GM23338 (cell line): ENCODE results near the gene DVL2. TPM values are rescaled to one million over a fixed set of nuclear protein-coding genes. Genes with fewer than 3 reads are reported as not detected.

ENCODE experiments used
- ATAC-seq: fragments of 200-7000 bp; cut with Tn5 transposase; 3 replicates; pipeline ENCODE4 v1.9.1; 2020
- DNase-seq: peaks from one replicate; pipeline ENCODE4 v3.0.0-alpha.2; 2015; ENCODE audit warnings: low spot score
- H2AFZ ChIP-seq: fragments of 200-600 bp; sonication (generic); 2 replicates; pipeline ENCODE4 v1.8.0; 2016; ENCODE audit warnings: antibody characterized with exemption, mild to moderate bottlenecking, moderate library complexity
- H3F3A ChIP-seq: fragments of 200-600 bp; sonication (generic); replicated peaks from 2 replicates; pipeline ENCODE4 v1.8.0; 2017; ENCODE audit warnings: antibody characterized with exemption, mixed run types, low read depth
- H3K27ac ChIP-seq: fragments of 200-600 bp; sonication (generic); 2 replicates; pipeline ENCODE4 v1.6.1; 2016; ENCODE audit warnings: low read depth
- H3K27me3 ChIP-seq: fragments of 200-600 bp; sonication (generic); 2 replicates; pipeline ENCODE4 v1.8.0; 2016; ENCODE audit warnings: mild to moderate bottlenecking, mixed run types, moderate library complexity; ENCODE audit not compliant: insufficient read depth
- H3K36me3 ChIP-seq: fragments of 200-600 bp; sonication (generic); 2 replicates; pipeline ENCODE4 v1.8.0; 2016; ENCODE audit warnings: mild to moderate bottlenecking; ENCODE audit not compliant: insufficient read depth
- H3K4me1 ChIP-seq: fragments of 200-600 bp; sonication (generic); 2 replicates; pipeline ENCODE4 v1.8.0; 2016; ENCODE audit warnings: mild to moderate bottlenecking, moderate library complexity; ENCODE audit not compliant: insufficient read depth
- H3K4me2 ChIP-seq: fragments of 200-600 bp; sonication (generic); 2 replicates; pipeline ENCODE4 v1.7.1; 2017; ENCODE audit warnings: mixed run types
- H3K4me3 ChIP-seq: fragments of 200-600 bp; sonication (generic); 2 replicates; pipeline ENCODE4 v1.6.1; 2016; ENCODE audit warnings: mixed run types
- H3K79me2 ChIP-seq: fragments of 200-600 bp; sonication (generic); replicated peaks from 2 replicates; pipeline ENCODE4 v1.8.0; 2017; ENCODE audit warnings: mild to moderate bottlenecking; ENCODE audit not compliant: insufficient read depth
- H3K9me2 ChIP-seq: fragments of 200-600 bp; sonication (generic); 2 replicates; pipeline ENCODE4 v1.8.0; 2017; ENCODE audit not compliant: insufficient read depth
- H4K20me1 ChIP-seq: fragments of 200-600 bp; sonication (generic); replicated peaks from 2 replicates; pipeline ENCODE4 v1.8.0; 2017; ENCODE audit warnings: mild to moderate bottlenecking; ENCODE audit not compliant: insufficient read depth
- H3K27ac Mint-ChIP-seq: 2 replicates; pipeline ENCODE4 v1.8.0; 2020; ENCODE audit warnings: inconsistent platforms, mild to moderate bottlenecking, moderate library complexity, mixed read lengths
- H3K27me3 Mint-ChIP-seq: 3 replicates; pipeline ENCODE4 v1.8.0; 2022; ENCODE audit warnings: low read depth, mild to moderate bottlenecking, moderate library complexity, mixed read lengths, inconsistent platforms; ENCODE audit not compliant: insufficient read depth, poor library complexity
- H3K36me3 Mint-ChIP-seq: 3 replicates; pipeline ENCODE4 v1.8.0; 2021; ENCODE audit warnings: low read depth, mild to moderate bottlenecking, inconsistent platforms, moderate library complexity, mixed read lengths
- H3K4me1 Mint-ChIP-seq: 3 replicates; pipeline ENCODE4 v1.8.0; 2020; ENCODE audit warnings: mild to moderate bottlenecking, inconsistent platforms, mixed read lengths
- H3K4me3 Mint-ChIP-seq: 3 replicates; pipeline ENCODE4 v1.8.0; 2021; ENCODE audit warnings: moderate library complexity, mild to moderate bottlenecking, inconsistent platforms, mixed read lengths
- H3K9me3 Mint-ChIP-seq: 3 replicates; pipeline ENCODE4 v1.8.0; 2020; ENCODE audit warnings: moderate library complexity, mild to moderate bottlenecking, inconsistent platforms, mixed read lengths
- EZH2phosphoT487 ChIP-seq: fragments of 200-600 bp; sonication (generic); IDR thresholded peaks from one replicate; pipeline ENCODE4 v1.8.1; 2018; ENCODE audit warnings: antibody characterized with exemption; ENCODE audit not compliant: unreplicated experiment
- JUNB ChIP-seq: IDR thresholded peaks from one replicate; pipeline ENCODE4 v1.6.1; 2016; ENCODE audit warnings: antibody characterized with exemption; ENCODE audit not compliant: unreplicated experiment
- POLR2AphosphoS5 ChIP-seq: IDR thresholded peaks from 2 replicates; pipeline ENCODE4 v1.6.1; 2016; ENCODE audit warnings: antibody characterized with exemption, low read depth
- STAT1 ChIP-seq: IDR thresholded peaks from one replicate; pipeline ENCODE4 v1.6.1; 2016; ENCODE audit warnings: antibody characterized with exemption; ENCODE audit not compliant: unreplicated experiment
- ZNF114 ChIP-seq: fragments of 250-450 bp; sonication (Bioruptor Pico); IDR thresholded peaks from 2 replicates; pipeline ENCODE4 v1.5.0; 2020; ENCODE audit warnings: mild to moderate bottlenecking, moderate library complexity
- ZNF331 ChIP-seq: fragments of 250-450 bp; sonication (Bioruptor Pico); IDR thresholded peaks from 2 replicates; pipeline ENCODE4 v1.5.0; 2020; ENCODE audit warnings: low read depth, mild to moderate bottlenecking, moderate library complexity
- polyA plus RNA-seq: library from polyadenylated mRNA; unstranded; fragments of >200 nt; fragmentation: Nextera tagmentation; extraction: Ambion mirVana; gene quantifications from 2 replicates; pipeline ENCODE4 v1.2.1, GENCODE V29; 2016
- total RNA-seq: library from RNA; depleted of rRNA; stranded (reverse); fragments of >200 nt; shearing (Covaris generic); gene quantifications from 2 replicates; pipeline ENCODE4 v1.2.3, GENCODE V29; 2014
- TF ChIP-seq, protein P1 (sequence below): IDR thresholded peaks from 2 replicates; pipeline ENCODE4 v1.6.1; 2016; ENCODE audit warnings: antibody characterized with exemption
- TF ChIP-seq, protein P2 (sequence below), 2 experiments: fragments of 200-600 bp in 1 of 2; sonication (generic) in 1 of 2; conservative IDR thresholded peaks; 2 replicates each; pipeline versions ENCODE4 v1.5.1 to v1.6.1; 2016 to 2017; ENCODE audit warnings: antibody characterized with exemption in 2 of 2, low read depth in 2 of 2, mild to moderate bottlenecking in 2 of 2, moderate library complexity in 1 of 2

The DVL2 gene
- total and polyA plus RNA-seq, 2 experiments from 2014 or later, result 19.7 to 80.6 TPM

DNA sequence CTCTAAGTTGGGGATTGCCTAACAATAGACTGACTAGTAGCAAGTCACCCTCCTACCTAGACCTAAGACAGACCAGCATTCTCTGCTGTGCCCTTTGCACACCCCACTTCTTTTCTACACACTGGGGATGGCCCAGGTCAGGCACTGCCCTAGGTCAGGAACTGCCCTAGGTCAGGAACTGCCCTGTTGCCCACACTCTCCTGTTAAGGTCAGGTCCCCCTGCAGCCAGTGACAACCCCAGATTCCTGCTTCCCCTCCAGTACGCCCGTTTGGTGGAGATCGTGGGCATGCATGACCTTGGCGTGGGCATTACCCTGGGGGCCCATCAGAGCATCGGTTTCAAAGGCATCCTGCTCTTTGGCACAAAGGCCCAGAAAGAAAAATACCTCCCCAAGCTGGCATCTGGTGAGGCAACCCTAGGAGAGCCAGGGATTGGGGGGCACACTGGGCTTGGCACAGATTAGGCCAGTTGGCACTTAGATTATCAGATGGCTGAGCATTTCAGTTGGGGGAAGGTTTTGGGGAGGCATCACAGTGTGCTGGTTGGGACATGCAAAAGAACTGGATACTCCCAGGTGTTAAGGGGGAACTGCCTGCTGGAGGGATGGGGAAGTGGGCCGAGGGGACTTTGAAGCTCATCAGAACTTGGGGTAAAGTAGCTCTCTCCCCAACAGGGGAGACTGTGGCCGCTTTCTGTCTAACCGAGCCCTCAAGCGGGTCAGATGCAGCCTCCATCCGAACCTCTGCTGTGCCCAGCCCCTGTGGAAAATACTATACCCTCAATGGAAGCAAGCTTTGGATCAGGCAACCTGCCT, 12.8 kb downstream of the DVL2 start:
- H3K4me3 ChIP-seq, result no peak overlapping the region
- H3K9me3 Mint-ChIP-seq, result no peaks in the 10 kb centered on the region; the same call in 1 of the 3 replicates
- H3F3A ChIP-seq, result peaks cover 19% of the 10 kb centered on the region
- 0 out of 2 replicates have a peak overlapping the region, but pooled peaks have one; percentile 92 for H3K4me2 ChIP-seq
- peaks cover 37% of the 10 kb centered on the region for H3K4me1 Mint-ChIP-seq
- H3K9me2 ChIP-seq, result no peaks in the 10 kb centered on the region
- H2AFZ ChIP-seq, result no peak overlapping the region
- H3K27ac Mint-ChIP-seq, result no peak overlapping the region; the same call in 1 of the 2 replicates
- no peak overlapping the region for H3K27ac ChIP-seq
- H3K27me3 ChIP-seq, result no peaks in the 10 kb centered on the region
- peaks cover 6% of the 10 kb centered on the region for H3K79me2 ChIP-seq
- peak overlapping the region; percentile 91; the same call in 2 of the 3 replicates for H3K4me3 Mint-ChIP-seq
- peaks cover 11% of the 10 kb centered on the region; the same call in 1 of the 2 replicates for H3K36me3 ChIP-seq
- H3K4me1 ChIP-seq, result peaks cover 33% of the 10 kb centered on the region
- ATAC-seq, result no peak
- H3K27me3 Mint-ChIP-seq, result peaks cover 48% of the 10 kb centered on the region
- no peak for DNase-seq
- peaks cover 27% of the 10 kb centered on the region for H4K20me1 ChIP-seq
- no peak for TF ChIP-seq JUNB
- TF ChIP-seq POLR2AphosphoS5, result 0 out of 2 replicates have a peak, but pooled peaks have one; percentile 53
- no peak for TF ChIP-seq EZH2phosphoT487
- TF ChIP-seq STAT1, result no peak
- TF ChIP-seq ZNF331 (CRISPR knock-in tag), result no peak
- TF ChIP-seq, protein P1, sequence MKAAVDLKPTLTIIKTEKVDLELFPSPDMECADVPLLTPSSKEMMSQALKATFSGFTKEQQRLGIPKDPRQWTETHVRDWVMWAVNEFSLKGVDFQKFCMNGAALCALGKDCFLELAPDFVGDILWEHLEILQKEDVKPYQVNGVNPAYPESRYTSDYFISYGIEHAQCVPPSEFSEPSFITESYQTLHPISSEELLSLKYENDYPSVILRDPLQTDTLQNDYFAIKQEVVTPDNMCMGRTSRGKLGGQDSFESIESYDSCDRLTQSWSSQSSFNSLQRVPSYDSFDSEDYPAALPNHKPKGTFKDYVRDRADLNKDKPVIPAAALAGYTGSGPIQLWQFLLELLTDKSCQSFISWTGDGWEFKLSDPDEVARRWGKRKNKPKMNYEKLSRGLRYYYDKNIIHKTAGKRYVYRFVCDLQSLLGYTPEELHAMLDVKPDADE, result no peak
- peaks cover 55% of the 10 kb centered on the region for H3K36me3 Mint-ChIP-seq

DNA sequence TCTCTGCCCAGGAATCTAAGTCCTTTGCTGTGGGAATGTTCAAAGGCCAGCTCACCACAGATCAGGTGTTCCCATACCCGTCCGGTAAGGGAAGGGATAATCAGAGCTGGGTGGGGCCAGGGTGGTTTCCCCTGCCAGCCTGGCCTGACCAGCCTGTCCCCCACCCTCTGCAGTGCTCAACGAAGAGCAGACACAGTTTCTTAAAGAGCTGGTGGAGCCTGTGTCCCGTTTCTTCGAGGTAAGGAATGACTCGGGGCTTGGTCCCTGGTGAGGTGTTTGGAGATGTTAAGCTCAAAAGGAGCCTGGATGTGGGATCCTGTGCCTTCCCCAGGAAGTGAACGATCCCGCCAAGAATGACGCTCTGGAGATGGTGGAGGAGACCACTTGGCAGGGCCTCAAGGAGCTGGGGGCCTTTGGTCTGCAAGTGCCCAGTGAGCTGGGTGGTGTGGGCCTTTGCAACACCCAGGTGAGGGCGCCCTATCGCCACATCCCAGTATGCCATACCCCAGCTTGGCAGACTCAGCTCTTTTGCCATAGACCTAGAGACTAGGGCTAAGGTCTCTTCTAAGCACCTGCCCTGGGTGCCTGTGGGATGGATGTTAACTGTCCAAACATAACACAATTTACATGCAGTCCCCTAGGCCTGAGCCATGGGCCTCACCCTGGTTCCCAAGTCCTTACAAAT, 13.6 kb downstream of the DVL2 start:
- peaks cover 12% of the 10 kb centered on the region for H3K79me2 ChIP-seq
- peaks cover 27% of the 10 kb centered on the region for H4K20me1 ChIP-seq
- H3K36me3 Mint-ChIP-seq, result peaks cover 51% of the 10 kb centered on the region
- DNase-seq, result peak; percentile 75
- peaks cover 39% of the 10 kb centered on the region for H3K4me1 ChIP-seq
- ATAC-seq, result peak; percentile 53
- H3K4me1 Mint-ChIP-seq, result peaks cover 44% of the 10 kb centered on the region
- H3K4me2 ChIP-seq, result peak overlapping the region; percentile 92
- TF ChIP-seq ZNF114 (CRISPR knock-in tag) (no peak), POLR2AphosphoS5 (peak; percentile 14; the same call in 1 of the 2 replicates), STAT1 (no peak)
- TF ChIP-seq, protein P2, sequence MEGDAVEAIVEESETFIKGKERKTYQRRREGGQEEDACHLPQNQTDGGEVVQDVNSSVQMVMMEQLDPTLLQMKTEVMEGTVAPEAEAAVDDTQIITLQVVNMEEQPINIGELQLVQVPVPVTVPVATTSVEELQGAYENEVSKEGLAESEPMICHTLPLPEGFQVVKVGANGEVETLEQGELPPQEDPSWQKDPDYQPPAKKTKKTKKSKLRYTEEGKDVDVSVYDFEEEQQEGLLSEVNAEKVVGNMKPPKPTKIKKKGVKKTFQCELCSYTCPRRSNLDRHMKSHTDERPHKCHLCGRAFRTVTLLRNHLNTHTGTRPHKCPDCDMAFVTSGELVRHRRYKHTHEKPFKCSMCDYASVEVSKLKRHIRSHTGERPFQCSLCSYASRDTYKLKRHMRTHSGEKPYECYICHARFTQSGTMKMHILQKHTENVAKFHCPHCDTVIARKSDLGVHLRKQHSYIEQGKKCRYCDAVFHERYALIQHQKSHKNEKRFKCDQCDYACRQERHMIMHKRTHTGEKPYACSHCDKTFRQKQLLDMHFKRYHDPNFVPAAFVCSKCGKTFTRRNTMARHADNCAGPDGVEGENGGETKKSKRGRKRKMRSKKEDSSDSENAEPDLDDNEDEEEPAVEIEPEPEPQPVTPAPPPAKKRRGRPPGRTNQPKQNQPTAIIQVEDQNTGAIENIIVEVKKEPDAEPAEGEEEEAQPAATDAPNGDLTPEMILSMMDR (conservative IDR thresholded peaks at IDR 0.05; ENCODE audit: low read depth in 2 of 2), result peak; percentile 54 to 73
- peak overlapping the region; percentile 89 for H3K27ac Mint-ChIP-seq
- H3K27me3 Mint-ChIP-seq, result peaks cover 48% of the 10 kb centered on the region
- no peak overlapping the region for H3K27ac ChIP-seq
- peak overlapping the region; percentile 91 for H3K4me3 Mint-ChIP-seq
- H3F3A ChIP-seq, result peaks cover 19% of the 10 kb centered on the region
- H3K36me3 ChIP-seq, result peaks cover 11% of the 10 kb centered on the region; the same call in 1 of the 2 replicates
- no peaks in the 10 kb centered on the region; the same call in 1 of the 3 replicates for H3K9me3 Mint-ChIP-seq
- H2AFZ ChIP-seq, result no peak overlapping the region
- H3K27me3 ChIP-seq, result no peaks in the 10 kb centered on the region
- peak overlapping the region; percentile 83 for H3K4me3 ChIP-seq
- no peaks in the 10 kb centered on the region for H3K9me2 ChIP-seq
